Liver (tissue), 9 donors: ENCODE measurements around the gene NAT16. TPM values are rescaled to one million over a fixed set of nuclear protein-coding genes. Genes with fewer than 3 reads are reported as not detected.

Experiments used
- DNase-seq: peaks from one replicate; pipeline ENCODE4 v3.0.0-alpha.2; 2017; ENCODE audit warnings: low spot score
- H3K27ac ChIP-seq, 2 donors: one replicate each; pipeline ENCODE4 v1.7.0; 2013; ENCODE audit warnings: inconsistent platforms in 2 of 2, low read length in 2 of 2, control low read depth in 1 of 2, low read depth in 1 of 2, mild to moderate bottlenecking in 1 of 2
- H3K27me3 ChIP-seq, 4 donors: one replicate each; pipeline versions ENCODE4 v1.6.1 to v1.7.0; 2013; ENCODE audit warnings: low read length in 3 of 4, inconsistent platforms in 1 of 4, mild to moderate bottlenecking in 1 of 4, moderate library complexity in 1 of 4; ENCODE audit not compliant: control insufficient read depth in 4 of 4, insufficient read depth in 4 of 4
- H3K36me3 ChIP-seq, 4 donors: one replicate each; pipeline versions ENCODE4 v1.6.1 to v1.7.0; 2013; ENCODE audit warnings: low read length in 3 of 4, mild to moderate bottlenecking in 3 of 4, low read depth in 1 of 4, moderate library complexity in 1 of 4; ENCODE audit not compliant: control insufficient read depth in 4 of 4, insufficient read depth in 3 of 4
- H3K4me1 ChIP-seq, 4 donors: one replicate each; pipeline versions ENCODE4 v1.6.1 to v1.7.0; 2013; ENCODE audit warnings: low read length in 3 of 4, mild to moderate bottlenecking in 3 of 4, moderate library complexity in 1 of 4; ENCODE audit not compliant: control insufficient read depth in 4 of 4, insufficient read depth in 4 of 4
- H3K4me3 ChIP-seq, 3 donors: one replicate each; pipeline versions ENCODE4 v1.6.1 to v1.7.0; 2013; ENCODE audit warnings: low read length in 3 of 3, control low read depth in 1 of 3, low read depth in 1 of 3, mild to moderate bottlenecking in 1 of 3
- H3K9ac ChIP-seq, 2 donors: one replicate each; pipeline ENCODE4 v1.7.0; 2013; ENCODE audit warnings: low read length in 2 of 2, mild to moderate bottlenecking in 2 of 2, moderate library complexity in 2 of 2, control low read depth in 1 of 2, low read depth in 1 of 2
- H3K9me3 ChIP-seq, 4 donors: one replicate each; pipeline versions ENCODE4 v1.6.1 to v1.7.0; 2013; ENCODE audit warnings: low read length in 3 of 4; ENCODE audit not compliant: control insufficient read depth in 4 of 4
- EGR1 ChIP-seq, 2 donors: IDR thresholded peaks; 2 replicates each; pipeline ENCODE4 v1.6.1; 2016 to 2018; ENCODE audit warnings: antibody characterized with exemption in 2 of 2, low read depth in 2 of 2
- FOXA1 ChIP-seq: IDR thresholded peaks from 2 replicates; pipeline ENCODE4 v1.6.1; 2016; ENCODE audit warnings: antibody characterized with exemption
- FOXA2 ChIP-seq: IDR thresholded peaks from 2 replicates; pipeline ENCODE4 v1.6.1; 2016; ENCODE audit warnings: antibody characterized with exemption
- GABPA ChIP-seq, 2 donors: IDR thresholded peaks in 1 of 2; conservative IDR thresholded peaks in 1 of 2; 2 replicates each; pipeline ENCODE4 v1.6.1; 2016; ENCODE audit warnings: antibody characterized with exemption in 2 of 2, mild to moderate bottlenecking in 1 of 2, moderate library complexity in 1 of 2
- HNF4A ChIP-seq, 2 donors: conservative IDR thresholded peaks; 2 replicates each; pipeline ENCODE4 v1.6.1; 2016; ENCODE audit warnings: antibody characterized with exemption in 2 of 2, mild to moderate bottlenecking in 2 of 2
- HNF4G ChIP-seq: IDR thresholded peaks from 2 replicates; pipeline ENCODE4 v1.6.1; 2016; ENCODE audit warnings: antibody characterized with exemption
- NR2F2 ChIP-seq: IDR thresholded peaks from 2 replicates; pipeline ENCODE4 v1.6.1; 2016; ENCODE audit warnings: antibody characterized with exemption
- RAD21 ChIP-seq, 2 donors: IDR thresholded peaks; 2 replicates each; pipeline ENCODE4 v1.6.1; 2016; ENCODE audit warnings: antibody characterized with exemption in 2 of 2, mild to moderate bottlenecking in 2 of 2
- RXRA ChIP-seq, 2 donors: IDR thresholded peaks; 2 replicates each; pipeline ENCODE4 v1.6.1; 2017 to 2018; ENCODE audit warnings: antibody characterized with exemption in 2 of 2, mild to moderate bottlenecking in 1 of 2
- SP1 ChIP-seq: IDR thresholded peaks from 2 replicates; pipeline ENCODE4 v1.6.1; 2018; ENCODE audit warnings: antibody characterized with exemption, mild to moderate bottlenecking
- TAF1 ChIP-seq: conservative IDR thresholded peaks from 2 replicates; pipeline ENCODE4 v1.6.1; 2016; ENCODE audit warnings: antibody characterized with exemption, mild to moderate bottlenecking
- YY1 ChIP-seq: IDR thresholded peaks from 2 replicates; pipeline ENCODE4 v1.6.1; 2016; ENCODE audit warnings: antibody characterized with exemption, mild to moderate bottlenecking
- WGBS: extraction: QIAGEN DNeasy Blood & Tissue Kit; methylation state at CpG from one replicate; pipeline ENCODE4 v1.1.7; 2013; 5-methylcytosine and 5-hydroxymethylcytosine counted together
- polyA plus RNA-seq, 2 donors: library from polyadenylated mRNA; stranded (reverse) in 1 of 2; unstranded in 1 of 2; fragments of 200-250 nt in 1 of 2; fragments of >200 nt in 1 of 2; fragmentation: Nextera tagmentation in 1 of 2; extraction: Ambion mirVana in 1 of 2; gene quantifications; one replicate each; pipeline versions ENCODE4 v1.2.1 to v1.2.3, GENCODE V29; 2013 to 2015
- total RNA-seq, 2 donors: library from RNA; depleted of rRNA; stranded (reverse); fragments of >200 nt; gene quantifications; one replicate each; pipeline ENCODE4 v1.2.3, GENCODE V29; 2014
- TF ChIP-seq, protein P1 (sequence below): IDR thresholded peaks from 2 replicates; pipeline ENCODE4 v1.6.1; 2016; ENCODE audit warnings: antibody characterized with exemption
- TF ChIP-seq, protein P2 (sequence below): fragments of 150-350 bp; IDR thresholded peaks from 2 replicates; pipeline ENCODE4 v1.5.1; 2017; ENCODE audit warnings: improper control_type of control experiment, low read depth, low read length; ENCODE audit not compliant: missing input control
- TF ChIP-seq, protein P3 (sequence below): IDR thresholded peaks from 2 replicates; pipeline ENCODE4 v1.6.1; 2016; ENCODE audit warnings: antibody characterized with exemption
- TF ChIP-seq, protein P4 (sequence below): IDR thresholded peaks from 2 replicates; pipeline ENCODE4 v1.6.1; 2016; ENCODE audit warnings: antibody characterized with exemption, mild to moderate bottlenecking
- TF ChIP-seq, protein P5 (sequence below): IDR thresholded peaks from 2 replicates; pipeline ENCODE4 v1.6.1; 2016; ENCODE audit warnings: antibody characterized with exemption
- donor health status: healthy.
- donor health status: healthy.
- donor health status: healthy.
- donor health status: healthy.
- donor health status: healthy.

The NAT16 gene
- total and polyA plus RNA-seq, 4 donors: not detected

DNA sequence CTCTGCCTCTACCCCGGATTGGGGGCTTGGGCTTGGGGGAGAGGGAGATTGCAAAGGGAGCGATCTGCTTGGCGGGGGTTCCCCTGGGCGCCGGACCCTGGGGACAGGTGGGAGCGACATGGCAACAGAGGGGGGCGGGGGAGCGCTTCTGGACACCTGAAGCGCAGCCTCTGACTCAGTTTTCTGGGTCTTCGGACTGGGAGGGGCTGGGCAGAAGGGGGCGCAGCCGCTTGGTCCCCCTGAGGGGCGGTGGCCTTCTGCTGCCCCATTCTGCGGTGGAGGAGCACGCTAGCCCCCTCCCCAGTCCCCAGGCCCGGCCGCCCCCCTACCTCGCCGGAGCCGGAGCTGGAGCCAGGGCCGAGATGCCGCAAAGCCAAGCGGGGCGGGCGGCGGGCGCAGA lies 380 bp downstream of the NAT16 start:
- Histone ChIP-seq H3K4me3 (no peak overlapping the region), H3K27ac (no peak overlapping the region), H3K4me1 (peaks cover 0 to 4% (median 2%) of the 10 kb centered on the region in 4 donors), H3K9ac (no peak overlapping the region), H3K27me3 (peaks cover 0 to 6% (median 2%) of the 10 kb centered on the region in 4 donors), H3K9me3 (no peaks in the 10 kb centered on the region), H3K36me3 (no peaks in the 10 kb centered on the region)
- no peak for TF ChIP-seq YY1
- TF ChIP-seq NR2F2: no peak
- TF ChIP-seq, protein P1, sequence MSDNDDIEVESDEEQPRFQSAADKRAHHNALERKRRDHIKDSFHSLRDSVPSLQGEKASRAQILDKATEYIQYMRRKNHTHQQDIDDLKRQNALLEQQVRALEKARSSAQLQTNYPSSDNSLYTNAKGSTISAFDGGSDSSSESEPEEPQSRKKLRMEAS: no peak
- TF ChIP-seq, protein P2, sequence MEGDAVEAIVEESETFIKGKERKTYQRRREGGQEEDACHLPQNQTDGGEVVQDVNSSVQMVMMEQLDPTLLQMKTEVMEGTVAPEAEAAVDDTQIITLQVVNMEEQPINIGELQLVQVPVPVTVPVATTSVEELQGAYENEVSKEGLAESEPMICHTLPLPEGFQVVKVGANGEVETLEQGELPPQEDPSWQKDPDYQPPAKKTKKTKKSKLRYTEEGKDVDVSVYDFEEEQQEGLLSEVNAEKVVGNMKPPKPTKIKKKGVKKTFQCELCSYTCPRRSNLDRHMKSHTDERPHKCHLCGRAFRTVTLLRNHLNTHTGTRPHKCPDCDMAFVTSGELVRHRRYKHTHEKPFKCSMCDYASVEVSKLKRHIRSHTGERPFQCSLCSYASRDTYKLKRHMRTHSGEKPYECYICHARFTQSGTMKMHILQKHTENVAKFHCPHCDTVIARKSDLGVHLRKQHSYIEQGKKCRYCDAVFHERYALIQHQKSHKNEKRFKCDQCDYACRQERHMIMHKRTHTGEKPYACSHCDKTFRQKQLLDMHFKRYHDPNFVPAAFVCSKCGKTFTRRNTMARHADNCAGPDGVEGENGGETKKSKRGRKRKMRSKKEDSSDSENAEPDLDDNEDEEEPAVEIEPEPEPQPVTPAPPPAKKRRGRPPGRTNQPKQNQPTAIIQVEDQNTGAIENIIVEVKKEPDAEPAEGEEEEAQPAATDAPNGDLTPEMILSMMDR: no peak
- no peak for TF ChIP-seq HNF4A (conservative IDR thresholded peaks at IDR 0.05)
- no peak for TF ChIP-seq GABPA (IDR thresholded peaks at IDR 0.05 in 1 of 2, conservative IDR thresholded peaks at IDR 0.05 in 1 of 2)
- TF ChIP-seq FOXA2: no peak
- no peak for TF ChIP-seq RAD21 (IDR thresholded peaks at IDR 0.05)
- TF ChIP-seq FOXA1: no peak
- no peak for TF ChIP-seq EGR1 (IDR thresholded peaks at IDR 0.05; ENCODE audit: low read depth in 2 of 2)
- TF ChIP-seq, protein P3, sequence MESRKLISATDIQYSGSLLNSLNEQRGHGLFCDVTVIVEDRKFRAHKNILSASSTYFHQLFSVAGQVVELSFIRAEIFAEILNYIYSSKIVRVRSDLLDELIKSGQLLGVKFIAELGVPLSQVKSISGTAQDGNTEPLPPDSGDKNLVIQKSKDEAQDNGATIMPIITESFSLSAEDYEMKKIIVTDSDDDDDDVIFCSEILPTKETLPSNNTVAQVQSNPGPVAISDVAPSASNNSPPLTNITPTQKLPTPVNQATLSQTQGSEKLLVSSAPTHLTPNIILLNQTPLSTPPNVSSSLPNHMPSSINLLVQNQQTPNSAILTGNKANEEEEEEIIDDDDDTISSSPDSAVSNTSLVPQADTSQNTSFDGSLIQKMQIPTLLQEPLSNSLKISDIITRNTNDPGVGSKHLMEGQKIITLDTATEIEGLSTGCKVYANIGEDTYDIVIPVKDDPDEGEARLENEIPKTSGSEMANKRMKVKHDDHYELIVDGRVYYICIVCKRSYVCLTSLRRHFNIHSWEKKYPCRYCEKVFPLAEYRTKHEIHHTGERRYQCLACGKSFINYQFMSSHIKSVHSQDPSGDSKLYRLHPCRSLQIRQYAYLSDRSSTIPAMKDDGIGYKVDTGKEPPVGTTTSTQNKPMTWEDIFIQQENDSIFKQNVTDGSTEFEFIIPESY: no peak
- no peak for TF ChIP-seq HNF4G
- no peak for TF ChIP-seq TAF1
- no peak for TF ChIP-seq SP1
- TF ChIP-seq, protein P4, sequence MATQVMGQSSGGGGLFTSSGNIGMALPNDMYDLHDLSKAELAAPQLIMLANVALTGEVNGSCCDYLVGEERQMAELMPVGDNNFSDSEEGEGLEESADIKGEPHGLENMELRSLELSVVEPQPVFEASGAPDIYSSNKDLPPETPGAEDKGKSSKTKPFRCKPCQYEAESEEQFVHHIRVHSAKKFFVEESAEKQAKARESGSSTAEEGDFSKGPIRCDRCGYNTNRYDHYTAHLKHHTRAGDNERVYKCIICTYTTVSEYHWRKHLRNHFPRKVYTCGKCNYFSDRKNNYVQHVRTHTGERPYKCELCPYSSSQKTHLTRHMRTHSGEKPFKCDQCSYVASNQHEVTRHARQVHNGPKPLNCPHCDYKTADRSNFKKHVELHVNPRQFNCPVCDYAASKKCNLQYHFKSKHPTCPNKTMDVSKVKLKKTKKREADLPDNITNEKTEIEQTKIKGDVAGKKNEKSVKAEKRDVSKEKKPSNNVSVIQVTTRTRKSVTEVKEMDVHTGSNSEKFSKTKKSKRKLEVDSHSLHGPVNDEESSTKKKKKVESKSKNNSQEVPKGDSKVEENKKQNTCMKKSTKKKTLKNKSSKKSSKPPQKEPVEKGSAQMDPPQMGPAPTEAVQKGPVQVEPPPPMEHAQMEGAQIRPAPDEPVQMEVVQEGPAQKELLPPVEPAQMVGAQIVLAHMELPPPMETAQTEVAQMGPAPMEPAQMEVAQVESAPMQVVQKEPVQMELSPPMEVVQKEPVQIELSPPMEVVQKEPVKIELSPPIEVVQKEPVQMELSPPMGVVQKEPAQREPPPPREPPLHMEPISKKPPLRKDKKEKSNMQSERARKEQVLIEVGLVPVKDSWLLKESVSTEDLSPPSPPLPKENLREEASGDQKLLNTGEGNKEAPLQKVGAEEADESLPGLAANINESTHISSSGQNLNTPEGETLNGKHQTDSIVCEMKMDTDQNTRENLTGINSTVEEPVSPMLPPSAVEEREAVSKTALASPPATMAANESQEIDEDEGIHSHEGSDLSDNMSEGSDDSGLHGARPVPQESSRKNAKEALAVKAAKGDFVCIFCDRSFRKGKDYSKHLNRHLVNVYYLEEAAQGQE: no peak
- TF ChIP-seq, protein P5, sequence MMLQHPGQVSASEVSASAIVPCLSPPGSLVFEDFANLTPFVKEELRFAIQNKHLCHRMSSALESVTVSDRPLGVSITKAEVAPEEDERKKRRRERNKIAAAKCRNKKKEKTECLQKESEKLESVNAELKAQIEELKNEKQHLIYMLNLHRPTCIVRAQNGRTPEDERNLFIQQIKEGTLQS: no peak
- 4% methylated on average over 27 of the region's 27 CpGs for WGBS
- no peak for DNase-seq

DNA sequence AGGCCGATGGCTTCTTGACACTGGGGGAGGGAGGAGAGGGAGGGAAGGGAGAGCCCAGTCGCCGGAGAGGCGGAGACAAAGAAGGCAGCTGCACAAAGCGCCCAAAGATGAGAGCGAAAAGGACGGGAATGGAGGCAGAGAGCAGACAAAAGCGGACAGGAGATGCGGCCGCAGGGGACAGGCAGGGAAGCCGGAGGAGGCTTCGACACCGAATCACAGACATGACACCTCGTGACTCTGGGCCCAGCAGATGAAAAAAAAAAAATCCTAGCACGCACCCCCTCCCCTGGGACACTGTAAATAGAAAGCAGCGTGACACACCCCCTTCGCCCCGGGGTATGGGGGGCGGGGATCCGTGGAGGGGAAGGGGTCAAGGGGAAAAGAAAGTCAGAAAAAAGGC lies 976 bp downstream of the NAT16 start:
- WGBS: 4% methylated on average over 20 of the region's 20 CpGs
- Histone ChIP-seq H3K9ac (no peak overlapping the region), H3K27ac (no peak overlapping the region), H3K4me3 (no peak overlapping the region), H3K9me3 (no peaks in the 10 kb centered on the region), H3K27me3 (peaks cover 0 to 9% (median 4%) of the 10 kb centered on the region in 4 donors), H3K36me3 (no peaks in the 10 kb centered on the region), H3K4me1 (peaks cover 0 to 8% (median 2%) of the 10 kb centered on the region in 4 donors)
- DNase-seq: no peak
- no peak for TF ChIP-seq HNF4A (conservative IDR thresholded peaks at IDR 0.05)
- TF ChIP-seq YY1: no peak
- TF ChIP-seq FOXA1: no peak
- TF ChIP-seq TAF1: no peak
- TF ChIP-seq, protein P2: no peak
- TF ChIP-seq, protein P4: no peak
- TF ChIP-seq HNF4G: no peak
- TF ChIP-seq, protein P5: no peak
- no peak for TF ChIP-seq SP1
- TF ChIP-seq RXRA (IDR thresholded peaks at IDR 0.05): no peak
